ENCODE data around the gene SPDEF.

The SPDEF gene

GRCh38 chr6:34562861-34563512, 6.9 kb upstream of the SPDEF start:
- no peak for DNase-seq (ENCODE audit: low spot score)

GRCh38 chr6:34562350-34562749, 6.2 kb upstream of the SPDEF start:
- DNase-seq (ENCODE audit: low spot score): no peak

DNA sequence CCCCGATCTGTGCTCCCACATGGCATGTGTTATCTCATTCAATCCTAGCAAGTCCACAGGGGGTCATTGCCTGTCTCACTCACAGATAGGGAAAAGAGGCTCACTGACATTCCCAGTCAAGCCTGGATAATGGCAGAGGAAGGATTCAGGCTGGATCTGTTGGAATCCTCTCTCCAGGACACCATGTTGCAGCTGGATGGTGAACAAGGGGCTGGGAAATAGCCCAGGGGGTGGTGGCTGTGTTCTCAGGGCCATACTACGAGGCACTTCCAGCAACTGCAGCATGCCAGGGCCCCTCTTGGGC, 5.0 kb upstream of the SPDEF start:
- DNase-seq (ENCODE audit: low spot score): no peak

DNA sequence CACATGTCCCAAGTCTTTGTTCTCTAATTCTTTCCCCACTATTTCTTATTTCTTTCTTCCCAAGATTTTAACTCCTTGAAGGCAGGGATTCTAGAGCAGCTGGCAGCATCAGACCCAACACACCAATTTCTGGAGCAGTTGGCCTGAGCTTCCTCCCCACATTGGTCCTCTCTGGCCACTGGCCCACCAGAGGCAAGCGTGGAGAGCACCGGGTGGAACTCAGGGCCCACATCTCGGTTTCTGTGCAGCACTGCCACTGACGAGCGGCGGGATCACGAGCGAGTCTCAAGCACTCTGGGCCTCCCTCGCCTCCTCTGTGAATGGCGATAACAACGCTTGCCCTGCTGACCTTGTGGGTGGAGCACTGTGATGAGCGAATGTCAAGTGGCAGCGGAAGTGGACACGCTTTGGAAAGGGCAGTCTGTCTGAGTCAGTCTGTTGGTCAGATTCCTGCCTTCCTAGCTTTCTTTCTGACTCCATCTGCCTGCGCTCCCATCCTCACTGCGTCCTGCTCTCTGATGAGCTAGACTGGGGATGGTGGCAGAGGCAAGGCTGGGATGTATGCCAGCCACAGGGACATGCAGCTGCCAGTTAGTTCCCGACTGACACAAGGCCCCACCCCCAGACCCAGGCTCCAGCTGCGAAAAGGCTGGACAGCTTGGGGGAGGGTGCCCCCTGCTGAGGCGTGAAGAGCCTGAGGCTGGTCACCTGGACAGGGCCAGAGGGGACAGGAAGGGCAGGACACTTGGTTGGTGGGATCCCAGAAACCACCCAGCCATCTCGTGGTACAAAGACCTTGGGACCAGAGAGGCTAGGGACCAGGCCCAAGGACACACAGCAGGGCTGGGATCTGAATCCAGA, 4.5 kb upstream of the SPDEF start:
- DNase-seq (ENCODE audit: low spot score): no peak

GRCh38 chr6:34559651-34560365, 3.7 kb upstream of the SPDEF start:
- no peak for DNase-seq (ENCODE audit: low spot score)

GRCh38 chr6:34558172-34558714, 2.1 kb upstream of the SPDEF start:
- no peak for DNase-seq (ENCODE audit: low spot score)

DNA sequence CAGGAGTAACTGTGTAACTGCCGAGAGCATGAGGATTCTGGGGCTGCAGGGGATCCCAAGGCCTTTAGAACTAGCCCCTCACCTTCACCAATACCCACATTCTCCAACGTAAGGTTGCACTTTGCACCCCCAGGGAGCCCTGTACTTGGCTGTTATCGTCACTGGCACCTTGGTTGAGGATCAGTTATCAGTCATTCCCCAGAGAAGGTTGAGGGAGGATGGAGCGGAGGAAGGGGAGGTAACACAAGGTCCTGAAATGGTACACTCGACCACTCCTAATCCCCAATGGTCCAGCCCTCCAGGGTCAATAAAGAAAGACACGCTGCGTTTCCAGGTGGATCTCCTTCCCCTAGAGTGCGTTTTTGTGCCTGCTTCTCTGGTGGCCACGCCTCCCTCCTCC, 1.1 kb upstream of the SPDEF start:
- no peak for DNase-seq (ENCODE audit: low spot score)

- DNase-seq (ENCODE audit: low spot score): no peak
These were observed 364 bp upstream of the SPDEF start for GRCh38 chr6:34556493-34556892.

GRCh38 chr6:34555328-34555727, 801 bp downstream of the SPDEF start:
- no peak for DNase-seq (ENCODE audit: low spot score)

DNA sequence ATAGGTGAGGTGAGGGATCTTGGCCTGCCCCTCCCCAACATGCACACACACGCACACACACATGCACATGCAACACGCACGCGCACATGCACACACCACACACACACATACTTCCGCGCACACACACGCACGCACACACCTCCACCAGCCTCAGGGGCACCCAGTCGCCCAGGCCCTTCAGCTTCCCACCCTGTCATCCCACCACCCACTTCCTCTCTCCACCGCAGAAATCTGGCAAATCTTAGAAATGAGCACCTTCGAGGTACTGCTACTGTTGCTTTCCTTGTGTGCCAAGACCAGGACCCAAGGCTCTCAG, 1.2 kb downstream of the SPDEF start:
- DNase-seq (ENCODE audit: low spot score): no peak

- no peak for DNase-seq (ENCODE audit: low spot score)
These were observed 1.7 kb downstream of the SPDEF start for GRCh38 chr6:34554291-34555006.

DNA sequence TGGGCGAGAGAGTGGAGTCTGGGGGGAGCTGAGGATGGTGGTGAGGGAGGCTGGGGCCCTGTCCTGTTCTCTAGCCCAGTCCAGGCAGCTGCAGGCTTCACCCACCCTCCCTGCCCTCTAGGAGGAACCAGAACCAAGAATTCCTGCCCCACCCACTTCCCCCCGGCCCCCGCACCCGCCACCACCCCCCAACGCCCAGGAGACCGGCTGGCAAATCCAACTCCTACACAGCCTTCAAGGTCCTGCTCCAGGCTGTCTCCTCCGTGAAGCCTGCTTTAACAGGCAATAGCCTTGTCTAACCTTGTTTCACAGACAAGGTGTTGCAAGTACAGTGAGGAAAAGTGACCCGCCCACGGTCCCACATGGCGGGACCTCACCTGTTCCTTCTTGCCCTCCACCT, 2.4 kb downstream of the SPDEF start:
- no peak for DNase-seq (ENCODE audit: low spot score)

GRCh38 chr6:34553146-34553545, 3.0 kb downstream of the SPDEF start:
- DNase-seq (ENCODE audit: low spot score): no peak

DNA sequence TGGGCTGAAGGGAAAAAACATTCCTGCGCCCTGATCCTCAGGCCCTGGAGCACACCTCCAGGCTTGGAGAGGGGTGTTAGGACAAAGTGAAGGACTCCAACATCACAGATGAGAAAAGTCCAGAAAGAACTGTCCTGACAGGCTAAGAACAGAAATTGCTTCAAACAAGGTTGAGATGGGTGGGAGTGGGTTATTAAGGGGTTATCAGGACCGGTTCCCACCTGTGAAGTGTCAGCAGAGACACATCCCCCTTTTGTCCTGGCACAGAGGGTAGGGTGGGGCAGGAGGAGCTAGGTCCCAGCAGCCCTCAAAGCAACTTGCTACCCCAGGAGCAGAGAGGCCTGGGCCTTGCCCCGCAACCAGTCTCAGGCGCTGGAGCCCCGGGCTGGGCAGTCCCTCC, 3.5 kb downstream of the SPDEF start:
- no peak for DNase-seq (ENCODE audit: low spot score)

DNA sequence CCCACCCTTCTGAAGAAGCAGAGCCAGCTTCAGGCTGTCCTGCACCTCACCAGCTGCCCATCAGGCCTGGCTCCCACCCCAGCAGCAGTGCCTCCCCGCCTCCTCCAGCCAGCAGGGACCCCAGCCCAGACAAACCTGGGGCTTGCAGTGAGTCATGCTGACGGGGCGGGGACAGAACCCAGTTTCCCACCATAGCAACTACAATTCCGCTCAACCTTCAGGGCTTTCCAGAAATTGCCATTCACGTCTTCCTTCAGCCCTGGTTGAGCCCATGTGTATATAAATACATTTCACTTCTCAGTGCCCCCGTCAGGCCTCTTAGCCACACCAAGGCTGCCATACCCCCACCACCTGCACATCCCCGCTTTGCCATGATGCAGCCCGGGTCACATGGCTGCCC, 4.4 kb downstream of the SPDEF start:
- DNase-seq (ENCODE audit: low spot score): no peak

- DNase-seq (ENCODE audit: low spot score): no peak
These were observed 6.3 kb downstream of the SPDEF start for GRCh38 chr6:34549804-34550202.

DNA sequence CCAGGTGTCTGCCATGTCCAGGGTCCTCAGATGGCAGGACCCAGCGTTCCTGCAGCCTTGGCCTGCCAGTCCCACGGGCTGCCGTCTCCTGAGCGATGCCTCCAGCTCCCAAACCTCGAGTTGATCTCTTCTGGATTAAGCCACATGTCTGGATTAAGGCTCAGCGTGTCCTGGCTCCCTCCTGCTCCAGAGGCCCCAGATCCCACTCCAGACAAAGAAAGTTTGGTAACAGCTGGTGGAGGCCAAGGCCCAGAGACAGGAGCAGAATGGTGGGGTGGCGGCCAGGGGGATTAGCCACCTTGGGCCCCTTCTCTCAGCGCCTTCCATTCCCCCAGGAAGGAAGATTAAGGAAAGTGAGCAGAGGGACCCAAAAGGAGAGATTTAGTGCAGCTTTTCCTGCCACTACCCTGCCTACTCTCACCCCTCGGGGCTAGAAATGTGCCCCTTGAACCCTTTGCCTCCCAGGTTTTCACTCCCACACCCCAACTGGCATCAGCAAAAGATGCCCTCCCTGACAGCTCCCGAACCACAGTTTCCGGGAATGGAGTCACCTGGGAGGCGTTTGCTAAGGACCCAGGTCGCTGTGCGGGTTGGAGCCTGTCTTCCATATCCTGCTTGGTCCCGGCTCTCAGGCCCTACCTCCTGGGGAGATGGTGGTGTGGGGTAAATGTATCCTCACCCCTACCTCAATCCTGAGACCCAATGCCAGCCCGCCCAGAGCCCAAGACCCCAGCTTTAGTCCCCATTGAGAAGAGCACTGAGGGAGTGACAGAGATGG, 6.9 kb downstream of the SPDEF start:
- DNase-seq (ENCODE audit: low spot score): no peak

GRCh38 chr6:34547701-34548644, 8.2 kb downstream of the SPDEF start:
- no peak for DNase-seq (ENCODE audit: low spot score)

DNA sequence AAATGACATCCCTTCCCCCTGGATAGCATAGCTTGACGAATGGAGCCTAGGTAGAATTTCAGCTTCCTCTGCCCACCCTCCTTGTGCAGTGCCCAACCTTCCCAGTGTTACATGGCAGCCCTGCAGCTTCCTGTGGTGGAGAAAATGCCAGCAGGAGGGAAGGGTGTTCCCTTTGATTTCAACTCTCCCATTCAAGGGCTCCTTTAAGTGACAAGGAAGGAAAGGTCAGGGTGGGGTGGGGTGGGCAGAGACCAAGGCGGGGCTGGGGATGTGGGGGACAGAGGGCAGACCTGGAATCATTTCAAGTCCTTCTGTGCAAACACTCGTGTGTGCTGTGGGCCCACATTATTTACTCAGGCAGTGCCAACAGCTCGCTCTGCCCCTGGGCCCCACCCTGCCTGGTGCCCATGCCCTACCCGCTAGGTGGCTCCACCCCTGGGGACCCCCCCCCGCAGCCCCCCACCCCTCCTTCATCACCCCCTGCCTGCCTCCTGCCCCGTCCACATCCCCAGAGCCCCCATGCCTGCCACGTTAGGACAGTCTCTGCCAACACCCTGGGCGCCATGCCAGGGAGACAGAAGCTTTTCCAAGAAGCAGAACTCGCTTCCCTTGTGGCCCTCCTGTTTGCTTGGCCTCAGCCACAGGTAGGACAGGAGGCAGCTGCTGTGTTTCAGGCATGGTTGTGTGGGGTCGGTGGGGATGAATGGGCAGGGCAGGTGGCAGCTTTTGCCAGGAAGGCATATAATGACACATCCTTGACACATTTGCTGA, 9.4 kb downstream of the SPDEF start:
- DNase-seq (ENCODE audit: low spot score): no peak
